K562 (cell line): ENCODE data around the gene SLC4A1. TPM values are rescaled to one million over a fixed set of nuclear protein-coding genes. Genes with fewer than 3 reads are reported as not detected.

Experiments
- CEBPG ChIP-seq, 3 experiments: fragments of 200-800 bp in 1 of 3; sonication (Bioruptor generic) in 1 of 3; sonication (generic) in 1 of 3; formaldehyde crosslinking in 1 of 3; IDR thresholded peaks in 2 of 3; conservative IDR thresholded peaks in 1 of 3; 2 replicates each; pipeline versions ENCODE4 v1.6.1 to v1.8.0; 2016 to 2022; ENCODE audit warnings: missing compliant biosample characterization in 2 of 3, missing genetic modification characterization in 2 of 3, mild to moderate bottlenecking in 1 of 3, missing genetic modification reagents in 1 of 3
- GABPB1 ChIP-seq: sonication (generic); formaldehyde crosslinking; IDR thresholded peaks from 2 replicates; pipeline ENCODE4 v1.8.0; 2022; ENCODE audit warnings: mild to moderate bottlenecking, missing genetic modification reagents
- GATAD2B ChIP-seq: fragments of 450-650 bp; IDR thresholded peaks from 2 replicates; pipeline ENCODE4 v1.6.1; 2017; ENCODE audit warnings: mild to moderate bottlenecking, borderline replicate concordance
- KDM2B ChIP-seq: fragments of 250-450 bp; sonication (Bioruptor Pico); IDR thresholded peaks from 2 replicates; pipeline ENCODE4 v1.8.0; 2021; ENCODE audit warnings: mild to moderate bottlenecking, moderate library complexity
- MED1 ChIP-seq: sonication (generic); formaldehyde crosslinking; IDR thresholded peaks from 2 replicates; pipeline ENCODE4 v1.8.1; 2023; ENCODE audit warnings: missing genetic modification reagents, borderline replicate concordance
- NFE2 ChIP-seq: IDR thresholded peaks from 2 replicates; pipeline ENCODE4 v1.6.1; 2014; ENCODE audit warnings: antibody characterized with exemption, low read depth
- NRF1 ChIP-seq, 2 experiments: fragments of 450-650 bp; IDR thresholded peaks in 1 of 2; conservative IDR thresholded peaks in 1 of 2; 2 replicates each; pipeline ENCODE4 v1.6.1; 2014; ENCODE audit warnings: mild to moderate bottlenecking in 2 of 2
- PHF20 ChIP-seq: fragments of 450-650 bp; IDR thresholded peaks from 2 replicates; pipeline ENCODE4 v1.6.1; 2018; ENCODE audit not compliant: partially characterized antibody
- STAT5B ChIP-seq: fragments of 250-450 bp; sonication (Bioruptor Pico); IDR thresholded peaks from 2 replicates; pipeline ENCODE4 v1.8.0; 2021; ENCODE audit warnings: mild to moderate bottlenecking, inconsistent platforms
- THRA ChIP-seq: fragments of 450-650 bp; IDR thresholded peaks from 2 replicates; pipeline ENCODE4 v1.6.1; 2017; ENCODE audit warnings: mild to moderate bottlenecking, moderate library complexity
- ZEB2 ChIP-seq: fragments of 450-650 bp; IDR thresholded peaks from 2 replicates; pipeline ENCODE4 v1.6.1; 2016
- polyA plus RNA-seq, 8 experiments: library from polyadenylated mRNA; depleted of rRNA in 4 of 8; stranded (reverse) in 5 of 8; unstranded in 3 of 8; fragments of >200 nt; fragmentation: Nextera tagmentation in 2 of 8; fragmentation: Illumina TruSeq in 1 of 8; extraction: Ambion mirVana in 2 of 8; extraction: Trizol in 1 of 8; gene quantifications; 2 replicates each; pipeline versions ENCODE4 v1.2.1 to v1.2.3, GENCODE V29; 2011 to 2014; ENCODE audit warnings: inconsistent platforms in 1 of 8, missing spikeins in 1 of 8
- total RNA-seq, 7 experiments: library from RNA; depleted of rRNA in 6 of 7; stranded (reverse); fragments of >200 nt in 6 of 7; fragmentation: Illumina TruSeq in 2 of 7; extraction: Trizol in 2 of 7; gene quantifications; 2 replicates each; pipeline versions ENCODE4 v1.2.1 to v1.2.3, GENCODE V29; 2011 to 2021; ENCODE audit warnings: low replicate concordance in 1 of 7
- TF ChIP-seq, protein P1 (sequence below), 2 experiments: fragments of 450-650 bp; formaldehyde crosslinking in 1 of 2; IDR thresholded peaks; 2 replicates each; pipeline versions ENCODE4 v1.4.0 to v1.6.1; 2014 to 2020; ENCODE audit warnings: mild to moderate bottlenecking in 2 of 2, borderline replicate concordance in 1 of 2, low read depth in 1 of 2
- TF ChIP-seq, protein P2 (sequence below): sonication (generic); formaldehyde crosslinking; IDR thresholded peaks from 2 replicates; pipeline ENCODE4 v1.8.0; 2022; ENCODE audit warnings: mild to moderate bottlenecking, missing genetic modification reagents
- TF ChIP-seq, protein P3 (sequence below): sonication (generic); formaldehyde crosslinking; IDR thresholded peaks from 2 replicates; pipeline ENCODE4 v1.8.0; 2022; ENCODE audit warnings: missing genetic modification reagents, mild to moderate bottlenecking, borderline replicate concordance

SLC4A1 gene
- total and polyA plus RNA-seq, 9 of the 15 experiments (the other 6 are each of a cell fraction or from before 2014, with no cell fraction given) = 0.14 to 1.00 (median 0.53) TPM

DNA sequence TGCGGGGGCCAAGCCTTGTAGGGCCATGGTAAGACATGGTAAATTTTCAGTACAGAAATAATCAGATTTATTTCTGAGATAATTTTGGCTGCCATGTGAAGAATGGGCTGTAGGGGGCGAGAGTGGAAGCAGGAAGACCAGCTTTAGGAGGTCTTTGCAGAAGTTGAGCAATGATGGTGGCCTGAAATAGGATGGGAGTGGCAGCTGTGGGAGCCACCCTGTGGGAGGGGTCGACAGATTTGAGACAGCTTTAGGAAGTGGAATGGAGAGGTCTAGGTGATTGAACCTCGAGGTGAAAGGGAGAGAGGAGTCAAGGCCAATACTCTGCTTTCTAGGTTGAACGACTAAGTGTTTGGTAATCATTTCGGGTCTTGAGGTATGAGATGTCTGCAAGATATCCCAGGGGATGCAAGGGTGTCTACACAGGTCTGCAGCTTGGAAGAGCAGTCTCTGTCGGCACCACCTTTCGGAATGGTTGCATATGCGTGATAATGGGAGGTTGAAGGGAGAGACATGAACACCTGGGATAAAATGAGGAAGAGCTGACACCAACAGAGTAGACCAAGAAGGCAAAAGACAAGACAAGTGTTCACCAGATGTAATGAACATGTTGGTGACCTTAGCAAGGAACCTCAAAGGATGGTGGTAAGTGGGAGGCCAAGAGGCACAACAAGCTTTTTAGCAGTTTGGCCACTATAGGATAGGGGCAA lies 64.0 kb downstream of the SLC4A1 start (continued):
- TF ChIP-seq, protein P1, sequence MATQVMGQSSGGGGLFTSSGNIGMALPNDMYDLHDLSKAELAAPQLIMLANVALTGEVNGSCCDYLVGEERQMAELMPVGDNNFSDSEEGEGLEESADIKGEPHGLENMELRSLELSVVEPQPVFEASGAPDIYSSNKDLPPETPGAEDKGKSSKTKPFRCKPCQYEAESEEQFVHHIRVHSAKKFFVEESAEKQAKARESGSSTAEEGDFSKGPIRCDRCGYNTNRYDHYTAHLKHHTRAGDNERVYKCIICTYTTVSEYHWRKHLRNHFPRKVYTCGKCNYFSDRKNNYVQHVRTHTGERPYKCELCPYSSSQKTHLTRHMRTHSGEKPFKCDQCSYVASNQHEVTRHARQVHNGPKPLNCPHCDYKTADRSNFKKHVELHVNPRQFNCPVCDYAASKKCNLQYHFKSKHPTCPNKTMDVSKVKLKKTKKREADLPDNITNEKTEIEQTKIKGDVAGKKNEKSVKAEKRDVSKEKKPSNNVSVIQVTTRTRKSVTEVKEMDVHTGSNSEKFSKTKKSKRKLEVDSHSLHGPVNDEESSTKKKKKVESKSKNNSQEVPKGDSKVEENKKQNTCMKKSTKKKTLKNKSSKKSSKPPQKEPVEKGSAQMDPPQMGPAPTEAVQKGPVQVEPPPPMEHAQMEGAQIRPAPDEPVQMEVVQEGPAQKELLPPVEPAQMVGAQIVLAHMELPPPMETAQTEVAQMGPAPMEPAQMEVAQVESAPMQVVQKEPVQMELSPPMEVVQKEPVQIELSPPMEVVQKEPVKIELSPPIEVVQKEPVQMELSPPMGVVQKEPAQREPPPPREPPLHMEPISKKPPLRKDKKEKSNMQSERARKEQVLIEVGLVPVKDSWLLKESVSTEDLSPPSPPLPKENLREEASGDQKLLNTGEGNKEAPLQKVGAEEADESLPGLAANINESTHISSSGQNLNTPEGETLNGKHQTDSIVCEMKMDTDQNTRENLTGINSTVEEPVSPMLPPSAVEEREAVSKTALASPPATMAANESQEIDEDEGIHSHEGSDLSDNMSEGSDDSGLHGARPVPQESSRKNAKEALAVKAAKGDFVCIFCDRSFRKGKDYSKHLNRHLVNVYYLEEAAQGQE (IDR thresholded peaks at IDR 0.05; ENCODE audit: borderline replicate concordance) = peak; percentile 22; the same call in 1 of the 2 replicates
- TF ChIP-seq, protein P1 (CRISPR knock-in tag; IDR thresholded peaks at IDR 0.05; ENCODE audit: low read depth) = no peak
- TF ChIP-seq, protein P2, sequence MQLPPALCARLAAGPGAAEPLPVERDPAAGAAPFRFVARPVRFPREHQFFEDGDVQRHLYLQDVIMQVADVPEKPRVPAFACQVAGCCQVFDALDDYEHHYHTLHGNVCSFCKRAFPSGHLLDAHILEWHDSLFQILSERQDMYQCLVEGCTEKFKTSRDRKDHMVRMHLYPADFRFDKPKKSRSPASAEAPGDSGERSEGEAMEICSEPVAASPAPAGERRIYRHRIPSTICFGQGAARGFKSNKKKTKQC = no peak
- TF ChIP-seq STAT5B = no peak
- 0 out of 2 replicates have a peak, but pooled peaks have one; percentile 29 for TF ChIP-seq MED1 (CRISPR knock-in tag)
- TF ChIP-seq NFE2 = no peak; the same call in 1 of the 2 replicates
- 0 out of 2 replicates have a peak, but pooled peaks have one; percentile 32 for TF ChIP-seq GABPB1 (CRISPR knock-in tag)
- TF ChIP-seq, protein P3, sequence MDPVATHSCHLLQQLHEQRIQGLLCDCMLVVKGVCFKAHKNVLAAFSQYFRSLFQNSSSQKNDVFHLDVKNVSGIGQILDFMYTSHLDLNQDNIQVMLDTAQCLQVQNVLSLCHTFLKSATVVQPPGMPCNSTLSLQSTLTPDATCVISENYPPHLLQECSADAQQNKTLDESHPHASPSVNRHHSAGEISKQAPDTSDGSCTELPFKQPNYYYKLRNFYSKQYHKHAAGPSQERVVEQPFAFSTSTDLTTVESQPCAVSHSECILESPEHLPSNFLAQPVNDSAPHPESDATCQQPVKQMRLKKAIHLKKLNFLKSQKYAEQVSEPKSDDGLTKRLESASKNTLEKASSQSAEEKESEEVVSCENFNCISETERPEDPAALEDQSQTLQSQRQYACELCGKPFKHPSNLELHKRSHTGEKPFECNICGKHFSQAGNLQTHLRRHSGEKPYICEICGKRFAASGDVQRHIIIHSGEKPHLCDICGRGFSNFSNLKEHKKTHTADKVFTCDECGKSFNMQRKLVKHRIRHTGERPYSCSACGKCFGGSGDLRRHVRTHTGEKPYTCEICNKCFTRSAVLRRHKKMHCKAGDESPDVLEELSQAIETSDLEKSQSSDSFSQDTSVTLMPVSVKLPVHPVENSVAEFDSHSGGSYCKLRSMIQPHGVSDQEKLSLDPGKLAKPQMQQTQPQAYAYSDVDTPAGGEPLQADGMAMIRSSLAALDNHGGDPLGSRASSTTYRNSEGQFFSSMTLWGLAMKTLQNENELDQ (CRISPR knock-in tag) = 0 out of 2 replicates have a peak, but pooled peaks have one; percentile 17
- no peak for TF ChIP-seq GATAD2B
- TF ChIP-seq KDM2B (CRISPR knock-in tag) = no peak
- TF ChIP-seq NRF1 (conservative IDR thresholded peaks at IDR 0.05 in 1 of 2, IDR thresholded peaks at IDR 0.05 in 1 of 2) = no peak
- 0 out of 2 replicates have a peak, but pooled peaks have one; percentile 9 for TF ChIP-seq ZEB2
- no peak for TF ChIP-seq THRA
- TF ChIP-seq PHF20 = peak; percentile 26
- peak; percentile 81 for TF ChIP-seq CEBPG (CRISPR knock-in tag; IDR thresholded peaks at IDR 0.05)
- peak; percentile 66 to 67 for TF ChIP-seq CEBPG (tag; conservative IDR thresholded peaks at IDR 0.05 in 1 of 2, IDR thresholded peaks at IDR 0.05 in 1 of 2)
